GM10266 (cell line): ENCODE results near the gene STARD4.

Experiments used
- DNase-seq: peaks from one replicate; pipeline ENCODE4 v3.0.0; 2012; ENCODE audit errors: extremely low spot score
- CTCF ChIP-seq: IDR thresholded peaks from 2 replicates; pipeline ENCODE4 v1.5.1; 2012; ENCODE audit warnings: mild to moderate bottlenecking, low read depth; ENCODE audit not compliant: control insufficient read depth, insufficient read depth; ENCODE audit errors: missing control alignments

Gene STARD4

GRCh38 chr5:111461255-111461671, 51.1 kb downstream of the STARD4 start:
- no peak for DNase-seq
- peak; percentile 29 for TF ChIP-seq CTCF

DNA sequence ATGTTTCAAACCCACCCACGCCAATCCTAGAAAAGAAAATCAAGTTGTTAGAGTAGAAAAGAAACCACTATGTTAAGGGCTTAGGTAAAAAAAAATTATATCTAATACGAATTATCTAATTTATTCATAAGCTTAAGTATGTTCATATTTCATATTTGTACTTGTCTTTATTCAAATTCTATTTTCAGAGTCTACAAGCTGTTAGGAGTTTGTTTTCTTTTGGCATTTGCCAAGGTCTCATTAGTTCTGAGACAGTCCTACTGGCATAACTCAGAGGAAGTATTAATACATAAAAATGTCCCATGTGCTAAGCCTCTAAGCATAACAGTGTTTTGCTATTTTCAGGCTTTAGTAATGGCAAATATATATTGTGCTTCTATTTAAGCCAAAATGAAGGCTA, 57.6 kb downstream of the STARD4 start:
- no peak for DNase-seq
- no peak for TF ChIP-seq CTCF

- no peak for DNase-seq
These were observed 58.1 kb downstream of the STARD4 start for GRCh38 chr5:111454198-111454622.

GRCh38 chr5:111453747-111454146, 58.6 kb downstream of the STARD4 start:
- no peak for DNase-seq
- TF ChIP-seq CTCF: no peak

More at GRCh38 chr5:111454198-111454622, 58.1 kb downstream of the STARD4 start:
- no peak for TF ChIP-seq CTCF

- DNase-seq: no peak
- TF ChIP-seq CTCF: no peak
These were observed 59.0 kb downstream of the STARD4 start for GRCh38 chr5:111453295-111453694.

DNA sequence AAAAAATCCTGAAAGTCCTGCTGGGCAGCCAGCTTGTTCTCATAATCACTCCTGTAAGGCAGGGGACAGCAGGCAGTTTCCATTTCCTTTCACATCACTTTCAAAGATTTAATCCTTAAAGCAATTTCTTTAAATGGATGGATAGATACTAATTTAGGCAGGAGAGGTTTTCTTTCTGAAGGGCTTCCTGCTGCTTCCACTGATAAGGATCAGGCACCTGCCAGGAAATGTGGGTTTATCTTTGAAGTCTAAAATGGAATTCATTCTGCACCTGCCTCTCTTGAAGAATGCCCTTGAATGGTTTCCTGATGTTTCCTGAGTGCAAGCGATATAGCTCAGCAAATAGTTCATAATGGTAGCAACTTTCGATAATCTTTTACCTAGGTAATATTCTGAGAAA, 64.5 kb downstream of the STARD4 start:
- no peak for TF ChIP-seq CTCF
- no peak for DNase-seq

DNA sequence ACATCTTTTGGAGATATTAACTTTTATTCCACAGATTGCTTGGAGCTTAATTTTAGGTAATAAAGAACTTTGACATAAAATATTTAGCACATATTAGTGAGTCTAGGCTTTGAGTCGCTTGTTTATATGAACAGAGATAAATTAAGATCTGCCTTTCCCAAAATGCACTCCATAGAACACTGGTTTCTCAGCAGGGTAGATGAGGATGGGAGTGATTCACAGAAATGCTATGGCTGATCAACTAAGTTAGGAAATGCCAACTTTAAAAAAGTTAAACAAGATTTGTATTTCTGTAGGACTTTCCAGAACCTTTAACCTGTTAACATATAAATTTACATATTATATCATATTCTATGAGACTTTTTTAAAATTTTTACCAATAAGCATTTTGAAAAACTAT, 65.2 kb downstream of the STARD4 start:
- TF ChIP-seq CTCF: no peak
- DNase-seq: no peak
